ENCODE data around the gene COL18A1. TPM values are rescaled to one million over a fixed set of nuclear protein-coding genes. Genes with fewer than 3 reads are reported as not detected.
A peak's percentile ranks its signal among the peaks of the same experiment; 100 is the strongest.

COL18A1 gene
- total and polyA plus RNA-seq, 3 donors from 2014 or later: 53.2 to 165 (median 111) TPM

GRCh38 chr21:45387506-45387905 is 17.5 kb upstream of the COL18A1 start:
- Histone ChIP-seq H3K4me3 (no peak overlapping the region), H3K36me3 (ENCODE audit: low read depth, missing control alignments) (no peaks in the 10 kb centered on the region), H3K27me3 (no peaks in the 10 kb centered on the region), H3K9me3 (no peaks in the 10 kb centered on the region), H3K4me1 (peaks cover 10% of the 10 kb centered on the region), H3K27ac (peak overlapping the region in 1 of 2 donors; percentile 53)
- DNase-seq: no peak
- 82 to 86% methylated on average over 13 of the region's 13 CpGs for WGBS, 2 donors
- intact Hi-C loops (cut with DNase I; ENCODE audit: low total_unique reads): no loop called here
- TF ChIP-seq CTCF (IDR thresholded peaks at IDR 0.05): no peak
- TF ChIP-seq POLR2A (IDR thresholded peaks at IDR 0.05): no peak

- H3K9me3 ChIP-seq: no peaks in the 10 kb centered on the region
- 60 to 76% methylated on average over 5 to 7 of the region's 7 CpGs for WGBS, 2 donors
- peaks cover 10% of the 10 kb centered on the region for H3K4me1 ChIP-seq
- no peak for DNase-seq
- TF ChIP-seq POLR2A (IDR thresholded peaks at IDR 0.05) (no peak), CTCF (IDR thresholded peaks at IDR 0.05) (no peak)
- intact Hi-C loops (cut with DNase I; ENCODE audit: low total_unique reads): no loop called here
- no peak overlapping the region for H3K27ac ChIP-seq
- H3K36me3 ChIP-seq (ENCODE audit: low read depth, missing control alignments): no peaks in the 10 kb centered on the region
- H3K4me3 ChIP-seq: no peak overlapping the region
- no peaks in the 10 kb centered on the region for H3K27me3 ChIP-seq
Observed at GRCh38 chr21:45388011-45388521, 16.9 kb upstream of the COL18A1 start.

- Histone ChIP-seq H3K9me3 (no peaks in the 10 kb centered on the region), H3K36me3 (ENCODE audit: low read depth, missing control alignments) (no peaks in the 10 kb centered on the region), H3K4me1 (peaks cover 10% of the 10 kb centered on the region), H3K27me3 (no peaks in the 10 kb centered on the region), H3K27ac (no peak overlapping the region), H3K4me3 (no peak overlapping the region)
- no peak for DNase-seq
- 91 to 92% methylated on average over 19 of the region's 19 CpGs for WGBS, 2 donors
- TF ChIP-seq CTCF (IDR thresholded peaks at IDR 0.05) (no peak), POLR2A (IDR thresholded peaks at IDR 0.05) (no peak)
- intact Hi-C loops (cut with DNase I; ENCODE audit: low total_unique reads): no loop called here
Observed at GRCh38 chr21:45388611-45389296, 16.2 kb upstream of the COL18A1 start.

GRCh38 chr21:45390121-45390751 is 14.7 kb upstream of the COL18A1 start:
- DNase-seq: no peak
- Histone ChIP-seq H3K9me3 (no peaks in the 10 kb centered on the region), H3K4me3 (no peak overlapping the region), H3K27ac (no peak overlapping the region), H3K27me3 (no peaks in the 10 kb centered on the region), H3K36me3 (ENCODE audit: low read depth, missing control alignments) (no peaks in the 10 kb centered on the region), H3K4me1 (peaks cover 10% of the 10 kb centered on the region)
- TF ChIP-seq POLR2A (IDR thresholded peaks at IDR 0.05): no peak
- TF ChIP-seq CTCF (IDR thresholded peaks at IDR 0.05): no peak
- WGBS, 2 donors: 91 to 92% methylated on average over 17 to 28 of the region's 28 CpGs
- intact Hi-C loops (cut with DNase I; ENCODE audit: low total_unique reads): no loop called here
